ENCODE results near the gene ZNF638.
A peak's percentile ranks its signal among the peaks of the same experiment; 100 is the strongest.

ZNF638 gene

GRCh38 chr2:71458413-71459083, 127.0 kb downstream of the ZNF638 start:
- no peak for DNase-seq (ENCODE audit: low read depth, low spot score)

GRCh38 chr2:71459084-71459431, 127.5 kb downstream of the ZNF638 start:
- Histone ChIP-seq H3K36me3 (ENCODE audit: insufficient read depth, insufficient read length, low read length) (peaks cover 6% of the 10 kb centered on the region), H3K4me1 (ENCODE audit: insufficient read depth, insufficient read length) (peaks cover 13% of the 10 kb centered on the region), H3K9me3 (ENCODE audit: insufficient read depth, low read length) (peaks cover 22% of the 10 kb centered on the region; the same call in 1 of the 2 replicates), H3K9ac (ENCODE audit: insufficient read length, low read depth) (no peak overlapping the region), H3K4me3 (ENCODE audit: insufficient read length, low read depth) (no peak overlapping the region), H3K27me3 (ENCODE audit: insufficient read depth, insufficient read length) (peaks cover 9% of the 10 kb centered on the region)
- no peak for DNase-seq (ENCODE audit: low read depth, low spot score)
- TF ChIP-seq SUZ12 (IDR thresholded peaks at IDR 0.05; ENCODE audit: extremely low read depth, insufficient read depth, insufficient read length) (no peak), YY1 (IDR thresholded peaks at IDR 0.05; ENCODE audit: insufficient read depth, insufficient read length) (no peak)

More at GRCh38 chr2:71458413-71459083, 127.0 kb downstream of the ZNF638 start:
- Histone ChIP-seq H3K9me3 (ENCODE audit: insufficient read depth, low read length) (peaks cover 17% of the 10 kb centered on the region; the same call in 1 of the 2 replicates), H3K27me3 (ENCODE audit: insufficient read depth, insufficient read length) (peaks cover 9% of the 10 kb centered on the region), H3K4me1 (ENCODE audit: insufficient read depth, insufficient read length) (peaks cover 13% of the 10 kb centered on the region), H3K36me3 (ENCODE audit: insufficient read depth, insufficient read length, low read length) (peaks cover 6% of the 10 kb centered on the region), H3K9ac (ENCODE audit: insufficient read length, low read depth) (no peak overlapping the region), H3K4me3 (ENCODE audit: insufficient read length, low read depth) (no peak overlapping the region)
- TF ChIP-seq SUZ12 (IDR thresholded peaks at IDR 0.05; ENCODE audit: extremely low read depth, insufficient read depth, insufficient read length) = no peak
- no peak for TF ChIP-seq ZNF274 (IDR thresholded peaks at IDR 0.05; ENCODE audit: low read depth, low read length)
- no peak for TF ChIP-seq YY1 (IDR thresholded peaks at IDR 0.05; ENCODE audit: insufficient read depth, insufficient read length)

DNA sequence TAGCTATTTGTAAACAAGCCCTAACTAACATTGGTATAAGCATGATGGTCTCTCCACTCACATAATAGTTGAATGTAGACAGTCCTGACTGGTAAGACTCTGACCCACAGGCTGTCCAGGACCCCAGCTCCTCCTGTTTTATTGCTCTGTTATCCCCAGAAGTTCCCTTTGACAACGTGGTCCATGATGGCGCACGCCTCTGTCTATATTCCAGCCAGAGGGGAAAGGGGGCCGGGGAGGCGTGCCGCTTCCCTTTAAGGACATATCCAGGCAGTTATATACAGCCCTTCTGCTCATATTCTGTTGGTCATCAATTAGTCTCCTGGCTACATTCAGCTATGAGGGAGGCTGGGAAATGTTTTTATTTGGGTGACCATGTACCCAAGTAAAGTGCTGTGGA, 128.5 kb downstream of the ZNF638 start:
- peaks cover 26% of the 10 kb centered on the region; the same call in 1 of the 2 replicates for H3K9me3 ChIP-seq (ENCODE audit: insufficient read depth, low read length)
- peaks cover 6% of the 10 kb centered on the region for H3K36me3 ChIP-seq (ENCODE audit: insufficient read depth, insufficient read length, low read length)
- TF ChIP-seq ZNF274 (IDR thresholded peaks at IDR 0.05; ENCODE audit: low read depth, low read length) = no peak
- TF ChIP-seq YY1 (IDR thresholded peaks at IDR 0.05; ENCODE audit: insufficient read depth, insufficient read length) = no peak
- no peak for TF ChIP-seq SUZ12 (IDR thresholded peaks at IDR 0.05; ENCODE audit: extremely low read depth, insufficient read depth, insufficient read length)
- DNase-seq (ENCODE audit: low read depth, low spot score) = no peak
- peaks cover 9% of the 10 kb centered on the region for H3K4me1 ChIP-seq (ENCODE audit: insufficient read depth, insufficient read length)
- H3K4me3 ChIP-seq (ENCODE audit: insufficient read length, low read depth) = no peak overlapping the region
- no peak overlapping the region for H3K9ac ChIP-seq (ENCODE audit: insufficient read length, low read depth)
- H3K27me3 ChIP-seq (ENCODE audit: insufficient read depth, insufficient read length) = peaks cover 16% of the 10 kb centered on the region

DNA sequence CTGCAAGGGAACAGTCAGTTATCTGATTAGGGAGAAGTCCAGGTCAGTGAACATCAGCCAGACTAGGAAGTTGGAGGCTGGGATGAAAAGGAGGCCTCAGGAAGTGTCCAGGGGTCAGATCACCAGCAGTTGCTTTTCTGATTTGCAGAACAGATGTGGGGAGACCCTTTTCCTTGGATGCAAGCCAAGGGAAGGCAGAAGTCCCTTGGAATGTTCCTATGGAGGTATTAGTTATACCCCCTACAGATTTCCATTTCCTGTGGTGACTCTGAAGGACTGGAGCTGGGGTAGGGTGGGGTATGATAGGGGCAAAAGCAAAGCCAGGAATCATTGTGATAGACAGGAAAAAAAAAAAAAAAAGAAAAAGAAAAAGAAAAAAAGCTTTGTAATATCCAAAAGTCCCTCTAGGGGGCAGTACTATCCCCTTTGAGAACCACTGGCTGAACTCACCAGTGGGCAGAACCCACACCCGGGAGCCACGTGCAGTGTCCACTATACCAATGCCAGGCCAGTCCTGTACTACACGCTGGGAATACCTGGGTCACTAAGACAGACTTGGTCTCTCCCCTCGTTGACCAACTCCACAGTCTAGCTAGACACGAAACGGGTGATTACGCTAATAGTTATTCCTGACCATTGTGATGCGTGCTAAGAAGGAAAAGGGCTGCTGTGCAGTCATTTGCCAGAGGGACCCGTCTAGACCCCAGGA, 129.2 kb downstream of the ZNF638 start:
- Histone ChIP-seq H3K9ac (ENCODE audit: insufficient read length, low read depth) (no peak overlapping the region), H3K9me3 (ENCODE audit: insufficient read depth, low read length) (peaks cover 26% of the 10 kb centered on the region; the same call in 1 of the 2 replicates), H3K4me3 (ENCODE audit: insufficient read length, low read depth) (no peak overlapping the region), H3K27me3 (ENCODE audit: insufficient read depth, insufficient read length) (peaks cover 22% of the 10 kb centered on the region), H3K36me3 (ENCODE audit: insufficient read depth, insufficient read length, low read length) (peaks cover 6% of the 10 kb centered on the region), H3K4me1 (ENCODE audit: insufficient read depth, insufficient read length) (peaks cover 7% of the 10 kb centered on the region)
- no peak for TF ChIP-seq SUZ12 (IDR thresholded peaks at IDR 0.05; ENCODE audit: extremely low read depth, insufficient read depth, insufficient read length)
- TF ChIP-seq ZNF274 (IDR thresholded peaks at IDR 0.05; ENCODE audit: low read depth, low read length) = no peak
- no peak for TF ChIP-seq YY1 (IDR thresholded peaks at IDR 0.05; ENCODE audit: insufficient read depth, insufficient read length)
- peak; percentile 20 for DNase-seq (ENCODE audit: low read depth, low spot score)

- H3K9ac ChIP-seq (ENCODE audit: insufficient read length, low read depth) = no peak overlapping the region
- H3K9me3 ChIP-seq (ENCODE audit: insufficient read depth, low read length) = peaks cover 26% of the 10 kb centered on the region; the same call in 1 of the 2 replicates
- peaks cover 28% of the 10 kb centered on the region for H3K27me3 ChIP-seq (ENCODE audit: insufficient read depth, insufficient read length)
- H3K36me3 ChIP-seq (ENCODE audit: insufficient read depth, insufficient read length, low read length) = peaks cover 6% of the 10 kb centered on the region
- DNase-seq (ENCODE audit: low read depth, low spot score) = no peak
- TF ChIP-seq SUZ12 (IDR thresholded peaks at IDR 0.05; ENCODE audit: extremely low read depth, insufficient read depth, insufficient read length) = no peak
- no peak for TF ChIP-seq YY1 (IDR thresholded peaks at IDR 0.05; ENCODE audit: insufficient read depth, insufficient read length)
- H3K4me3 ChIP-seq (ENCODE audit: insufficient read length, low read depth) = no peak overlapping the region
- H3K4me1 ChIP-seq (ENCODE audit: insufficient read depth, insufficient read length) = peaks cover 6% of the 10 kb centered on the region
Measured at GRCh38 chr2:71461304-71461671, 129.7 kb downstream of the ZNF638 start.

DNA sequence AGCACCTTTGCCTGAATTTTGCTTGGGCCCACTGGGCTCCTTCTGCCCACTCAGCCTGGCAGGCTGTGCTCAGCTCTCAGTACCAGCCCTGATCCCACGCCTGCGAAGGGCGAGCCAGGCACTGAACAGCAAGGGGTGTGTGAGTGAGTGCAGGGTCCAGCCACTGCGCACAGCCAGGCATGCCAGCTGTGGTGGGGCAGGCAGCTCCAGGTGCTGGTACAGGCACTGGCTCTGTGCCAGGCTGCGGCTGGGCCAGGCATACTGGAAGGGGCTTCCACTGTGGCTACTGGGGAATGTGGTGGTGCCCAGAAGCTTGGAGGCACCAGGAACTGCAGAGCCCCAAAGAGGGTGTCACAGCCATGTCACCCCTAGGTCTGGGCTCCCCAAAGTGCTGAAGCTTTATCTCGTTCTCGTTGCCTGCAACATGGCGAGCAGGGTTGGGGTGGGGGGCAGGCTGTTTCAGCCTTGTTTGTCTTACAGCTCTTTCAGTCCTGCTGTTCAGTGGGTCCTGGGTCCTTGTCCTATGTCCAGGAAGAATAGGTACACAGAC, 130.5 kb downstream of the ZNF638 start:
- no peak overlapping the region for H3K9ac ChIP-seq (ENCODE audit: insufficient read length, low read depth)
- TF ChIP-seq ZNF274 (IDR thresholded peaks at IDR 0.05; ENCODE audit: low read depth, low read length) (no peak), YY1 (IDR thresholded peaks at IDR 0.05; ENCODE audit: insufficient read depth, insufficient read length) (no peak), SUZ12 (IDR thresholded peaks at IDR 0.05; ENCODE audit: extremely low read depth, insufficient read depth, insufficient read length) (no peak)
- H3K9me3 ChIP-seq (ENCODE audit: insufficient read depth, low read length) = peaks cover 26% of the 10 kb centered on the region; the same call in 1 of the 2 replicates
- H3K36me3 ChIP-seq (ENCODE audit: insufficient read depth, insufficient read length, low read length) = peaks cover 6% of the 10 kb centered on the region
- peaks cover 36% of the 10 kb centered on the region for H3K27me3 ChIP-seq (ENCODE audit: insufficient read depth, insufficient read length)
- DNase-seq (ENCODE audit: low read depth, low spot score) = no peak
- no peaks in the 10 kb centered on the region for H3K4me1 ChIP-seq (ENCODE audit: insufficient read depth, insufficient read length)
- H3K4me3 ChIP-seq (ENCODE audit: insufficient read length, low read depth) = no peak overlapping the region

Data from NT2/D1 (cell line).